Hypothalamus (tissue), 51 donors: ENCODE measurements around the gene PTPRT.

Experiments used
- DNase-seq, 51 donors: peaks; one replicate each; lab custom pipeline; 2025; lab: John Stamatoyannopoulos, UW

Gene PTPRT

GRCh38 chr20:43032459-43032858, 157.2 kb downstream of the PTPRT start:
- DNase-seq, result no peak

GRCh38 chr20:43029176-43029575, 160.5 kb downstream of the PTPRT start:
- DNase-seq, result no peak

- no peak for DNase-seq
These were observed 161.2 kb downstream of the PTPRT start for GRCh38 chr20:43028470-43028869.

GRCh38 chr20:43023836-43024235, 165.9 kb downstream of the PTPRT start:
- DNase-seq, result no peak

GRCh38 chr20:43022568-43022967, 167.1 kb downstream of the PTPRT start:
- DNase-seq, result no peak

GRCh38 chr20:43022081-43022480, 167.6 kb downstream of the PTPRT start:
- DNase-seq, result no peak

- DNase-seq, result no peak
These were observed 172.3 kb downstream of the PTPRT start for GRCh38 chr20:43017241-43018030.

GRCh38 chr20:43016257-43016656, 173.4 kb downstream of the PTPRT start:
- no peak for DNase-seq

- no peak for DNase-seq
These were observed 174.1 kb downstream of the PTPRT start for GRCh38 chr20:43015566-43015965.

- no peak for DNase-seq
These were observed 175.5 kb downstream of the PTPRT start for GRCh38 chr20:43014206-43014605.

GRCh38 chr20:43011491-43011890, 178.2 kb downstream of the PTPRT start:
- no peak for DNase-seq

GRCh38 chr20:43009532-43009931, 180.2 kb downstream of the PTPRT start:
- DNase-seq, result no peak

GRCh38 chr20:43007525-43007924, 182.2 kb downstream of the PTPRT start:
- DNase-seq, result no peak

GRCh38 chr20:43006651-43007375, 182.9 kb downstream of the PTPRT start:
- no peak for DNase-seq

- no peak for DNase-seq
These were observed 186.3 kb downstream of the PTPRT start for GRCh38 chr20:43003318-43003944.

- no peak for DNase-seq
These were observed 193.6 kb downstream of the PTPRT start for GRCh38 chr20:42996141-42996540.

- no peak for DNase-seq
These were observed 201.4 kb downstream of the PTPRT start for GRCh38 chr20:42988319-42988718.

- no peak for DNase-seq
These were observed 202.2 kb downstream of the PTPRT start for GRCh38 chr20:42987376-42988114.

- no peak for DNase-seq
These were observed 203.4 kb downstream of the PTPRT start for GRCh38 chr20:42986143-42986773.

GRCh38 chr20:42985628-42986027, 204.1 kb downstream of the PTPRT start:
- DNase-seq, result no peak
